GM21515 (cell line): ENCODE results near the gene TALDO1.

Experiments
- ATAC-seq: cut with Tn5 transposase; IDR thresholded peaks from one replicate; pipeline ENCODE4 v1.9.1; 2021; ENCODE audit not compliant: unreplicated experiment

The TALDO1 gene

DNA sequence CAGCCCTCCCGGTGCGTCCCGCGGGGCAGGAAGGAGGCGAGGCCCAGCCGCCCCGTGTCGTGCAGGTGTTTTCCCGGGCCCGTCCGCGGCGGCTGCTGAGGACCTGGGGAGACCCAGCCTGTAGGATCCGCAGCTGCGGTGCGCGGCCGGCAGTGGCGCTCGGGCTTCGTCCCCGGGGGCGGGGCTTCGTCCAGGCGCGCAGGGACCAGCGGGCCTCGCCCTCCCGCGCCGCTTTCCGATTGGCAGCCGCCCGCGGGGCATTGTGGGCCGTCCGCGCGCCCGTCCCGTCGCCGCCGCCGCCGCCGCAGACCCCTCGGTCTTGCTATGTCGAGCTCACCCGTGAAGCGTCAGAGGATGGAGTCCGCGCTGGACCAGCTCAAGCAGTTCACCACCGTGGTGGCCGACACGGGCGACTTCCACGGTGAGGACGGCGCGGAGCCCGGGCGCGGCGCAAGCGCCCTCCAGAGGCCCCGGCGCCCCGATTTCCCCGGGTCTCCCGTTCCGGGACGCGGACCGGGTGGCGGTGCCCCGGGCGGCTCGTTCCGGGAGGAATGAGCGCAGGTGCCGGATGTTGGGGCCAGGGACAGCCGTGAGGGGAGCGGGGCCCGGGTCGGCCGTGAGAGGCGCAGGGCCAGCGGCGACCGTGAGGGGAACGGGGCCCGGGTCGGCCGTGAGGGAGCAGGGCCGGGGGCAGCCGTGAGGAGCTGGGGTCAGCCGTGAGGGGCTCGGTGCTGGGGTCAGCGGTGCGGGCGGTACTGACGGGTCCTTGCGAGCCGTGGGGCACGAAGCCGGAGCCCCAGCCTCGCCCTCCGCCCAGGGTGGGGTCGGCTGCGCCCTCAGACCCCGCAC, at the start of gene TALDO1:
TALDO1 (plus strand) TSS at position 307 of the 849 bp plus-strand sequence; CDS start at position 325, 18 bp downstream.
- peak; percentile 91 for ATAC-seq

DNA sequence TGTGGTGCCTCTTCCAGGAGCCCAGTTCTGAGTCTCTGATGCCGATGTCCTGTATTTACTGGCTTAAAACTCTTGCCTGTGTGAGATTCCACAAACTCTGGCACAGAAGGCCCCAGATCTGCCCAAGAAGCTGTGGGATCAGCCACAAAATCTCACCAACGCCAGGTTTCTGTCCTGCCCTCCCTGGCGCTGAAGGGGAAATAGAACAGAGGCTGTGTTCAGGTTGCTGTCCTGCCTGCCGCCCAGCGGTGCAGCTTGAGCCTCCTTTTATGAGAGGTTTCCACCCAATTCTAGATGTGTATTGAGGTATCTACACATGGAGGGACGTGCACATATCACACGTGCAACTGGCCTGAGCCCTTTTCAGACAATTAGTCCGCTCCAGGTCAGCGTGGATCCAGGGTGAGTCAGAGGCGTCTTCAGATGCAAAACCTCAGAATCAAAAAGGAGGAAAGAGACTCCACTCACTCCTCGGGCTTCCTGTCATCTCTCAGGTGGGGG, 49.4 kb upstream of the TALDO1 start:
- ATAC-seq, result no peak

DNA sequence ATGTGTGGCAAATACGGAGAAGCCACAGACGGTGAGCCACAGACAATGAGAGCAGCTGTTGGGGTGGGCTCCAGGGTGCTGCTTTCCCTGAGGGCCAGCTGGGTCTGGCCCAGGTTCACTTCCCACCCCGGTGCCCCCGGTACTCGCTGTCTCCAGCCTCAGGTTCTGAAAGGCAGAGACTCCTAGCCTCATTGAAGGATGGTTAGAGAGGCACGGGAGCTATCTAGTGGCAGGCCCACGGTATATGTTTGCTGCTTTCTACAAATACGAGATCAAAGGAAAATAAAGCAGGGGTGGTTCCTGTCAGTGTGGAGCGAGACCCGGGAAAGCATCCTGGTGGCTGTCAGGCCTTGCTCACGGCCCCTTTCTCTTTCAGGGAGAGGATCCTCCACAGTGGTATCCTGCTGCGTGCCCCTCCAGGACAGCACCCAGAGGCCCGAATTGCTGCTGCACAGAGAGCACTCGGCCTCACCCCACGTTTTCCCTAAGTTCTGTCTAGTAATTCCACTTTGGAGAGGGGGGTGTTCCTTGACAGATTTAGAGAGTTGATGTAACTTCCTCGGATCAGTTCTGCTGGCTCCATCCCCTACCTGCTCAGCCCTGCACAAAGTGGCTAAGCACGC, 48.7 kb upstream of the TALDO1 start:
- no peak for ATAC-seq

DNA sequence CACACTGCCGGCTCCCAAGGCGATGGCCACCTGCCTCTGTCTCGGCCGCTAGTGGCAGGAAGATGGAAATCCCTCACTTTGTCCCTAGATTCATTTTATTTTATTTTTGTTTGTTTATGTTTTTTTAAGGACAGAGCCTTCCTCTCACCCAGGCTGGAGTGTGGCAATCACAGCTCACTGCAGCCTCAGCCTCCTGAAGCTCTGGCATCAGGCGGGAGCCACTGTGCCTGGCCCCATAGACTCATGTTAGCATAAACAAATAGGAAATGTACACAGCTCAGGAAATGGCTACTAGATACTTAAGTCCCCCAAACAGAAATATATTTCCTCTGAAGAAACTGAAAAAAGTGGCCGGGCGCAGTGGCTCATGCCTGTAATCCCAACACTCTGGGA, 48.2 kb upstream of the TALDO1 start:
- ATAC-seq, result no peak

DNA sequence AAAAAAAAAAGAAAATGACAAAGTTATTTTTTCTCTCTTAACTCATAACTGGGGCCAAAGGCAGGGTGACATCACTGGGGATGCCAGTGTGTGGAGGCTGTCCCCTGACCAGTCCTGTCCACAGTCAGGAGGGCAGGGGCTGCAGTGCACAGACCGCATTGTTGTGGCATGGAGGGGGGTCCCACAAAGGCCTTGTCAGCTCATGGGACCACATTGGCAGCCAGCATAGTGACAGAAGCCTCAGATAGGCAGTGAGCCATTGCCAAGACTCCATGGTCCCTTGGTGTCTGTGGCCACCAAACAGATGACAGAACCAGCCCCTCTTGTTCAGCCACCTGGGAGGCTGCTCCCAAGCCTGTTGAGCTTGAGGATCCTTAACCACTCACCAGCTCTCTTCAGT, 47.5 kb upstream of the TALDO1 start:
- no peak for ATAC-seq

DNA sequence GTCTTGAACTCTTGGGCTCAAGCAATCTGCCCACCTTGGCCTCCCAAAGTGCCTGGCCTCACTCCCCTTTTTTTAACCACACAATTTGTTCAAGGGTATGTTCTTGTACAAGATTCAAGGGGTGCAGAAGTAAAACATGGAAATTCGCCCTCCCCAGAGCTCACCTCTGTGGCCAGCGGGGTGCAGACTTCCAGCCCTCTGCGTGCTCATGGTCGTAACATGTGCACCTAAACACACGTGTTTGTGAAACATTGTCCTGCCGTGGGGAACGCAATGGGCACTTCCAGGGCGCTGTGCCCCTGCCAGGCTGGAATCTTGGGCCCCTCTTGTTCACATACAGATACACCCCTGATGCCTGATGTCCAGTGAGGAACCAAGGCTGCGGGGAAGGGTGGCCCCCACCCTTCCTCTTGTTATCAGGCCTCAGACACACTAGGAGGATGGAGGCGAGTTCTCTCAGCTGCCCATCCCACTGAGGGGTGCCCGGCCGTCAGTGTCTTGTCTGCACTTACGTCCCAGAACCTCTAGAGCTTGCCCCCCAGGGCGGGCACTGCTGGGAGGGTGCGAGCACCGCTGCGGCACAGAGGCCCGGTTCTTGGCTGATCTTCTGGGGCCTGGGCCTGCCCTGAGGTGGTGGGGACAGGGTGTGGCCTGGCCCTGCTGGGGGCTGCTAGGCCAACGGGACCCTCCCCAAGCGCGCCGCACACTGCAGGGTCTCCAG, 45.4 kb upstream of the TALDO1 start:
- ATAC-seq, result no peak

DNA sequence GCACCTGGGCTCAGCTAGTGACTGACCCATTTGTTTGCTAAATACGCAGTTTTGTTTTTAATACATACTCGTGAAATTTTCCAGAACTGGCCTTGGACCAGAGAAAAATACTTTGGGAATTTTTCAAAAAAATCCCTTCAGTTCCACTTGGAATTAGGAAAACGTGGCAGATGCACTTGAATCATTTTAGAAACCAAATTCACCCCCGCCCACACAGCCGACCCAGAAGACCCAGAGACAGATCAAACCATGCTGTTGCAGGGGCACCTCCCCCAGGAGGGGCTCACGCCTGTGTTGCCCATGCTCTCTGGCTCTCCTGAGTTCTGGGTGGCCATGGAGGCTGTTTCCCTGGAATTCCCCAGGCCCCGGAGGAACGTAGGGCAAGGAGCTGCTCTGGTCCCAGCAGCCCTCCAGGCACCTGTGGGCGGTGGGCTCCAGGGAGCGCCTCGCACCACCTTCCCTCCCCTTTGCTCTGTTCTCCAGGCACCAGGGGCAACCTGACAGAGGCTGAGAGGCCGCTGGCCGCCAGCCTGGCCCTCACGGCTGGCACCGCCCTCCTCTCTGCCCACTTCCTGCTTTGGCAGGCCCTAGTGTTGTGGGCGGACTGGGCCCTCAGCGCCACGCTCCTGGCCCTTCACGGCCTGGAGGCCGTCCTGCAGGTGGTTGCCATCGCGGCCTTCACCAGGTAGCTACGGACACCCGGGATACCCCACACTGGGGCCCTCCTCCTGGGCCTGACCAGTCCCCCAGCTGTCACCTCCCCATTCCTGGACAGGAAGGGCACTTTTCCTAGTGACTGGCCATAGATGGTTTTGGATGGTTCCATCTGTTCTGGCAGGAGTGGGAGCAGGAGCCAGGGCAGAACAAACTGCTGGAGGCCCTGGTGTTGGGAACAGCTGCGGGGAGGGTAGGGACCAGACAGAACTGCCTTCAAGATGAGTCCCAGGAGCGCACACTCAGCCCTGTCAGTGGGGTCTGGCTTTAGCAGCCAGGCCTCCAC, 44.5 kb upstream of the TALDO1 start:
- ATAC-seq, result no peak

DNA sequence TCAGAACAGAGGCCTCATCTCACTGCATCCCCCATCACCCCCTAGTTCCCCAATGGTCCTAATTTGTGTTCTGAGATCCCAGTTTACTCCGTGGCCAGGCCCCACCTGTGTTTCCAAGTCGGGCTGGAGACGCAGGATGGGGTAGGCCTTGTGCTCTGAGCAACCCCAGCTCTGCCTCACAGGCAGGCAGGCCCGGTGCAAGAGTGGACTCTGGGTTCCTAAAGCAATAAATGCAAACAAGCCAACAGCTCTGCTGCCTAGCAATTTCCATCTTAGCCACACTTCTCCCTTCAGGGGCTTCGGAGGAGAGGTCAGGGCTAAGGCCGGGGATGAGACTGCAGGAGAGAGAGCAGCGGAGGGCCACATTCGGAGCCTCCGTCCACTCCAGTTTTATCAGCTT, 43.8 kb upstream of the TALDO1 start:
- ATAC-seq, result no peak

DNA sequence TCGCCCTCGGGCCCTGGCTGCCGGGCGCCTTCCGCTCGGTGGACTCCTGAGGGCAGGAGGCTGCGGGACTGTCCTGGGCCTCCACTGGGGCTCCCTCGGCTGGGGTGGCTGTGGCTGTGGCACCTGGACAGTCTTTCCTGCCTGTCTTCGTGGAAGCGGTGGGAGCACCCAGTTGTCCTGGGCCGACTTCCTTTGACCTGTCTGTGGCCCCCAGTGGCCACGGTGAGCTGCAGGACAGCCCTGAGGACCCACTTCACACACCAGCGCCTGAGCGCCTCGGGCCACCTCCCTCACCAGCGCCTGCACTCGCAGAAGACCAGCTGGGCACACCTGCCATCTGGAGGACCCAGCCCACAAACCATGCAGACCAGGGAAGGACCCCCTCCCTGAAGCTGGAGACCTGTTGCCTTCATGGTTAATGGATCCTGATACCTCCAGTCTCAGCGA, 43.0 kb upstream of the TALDO1 start:
- no peak for ATAC-seq

DNA sequence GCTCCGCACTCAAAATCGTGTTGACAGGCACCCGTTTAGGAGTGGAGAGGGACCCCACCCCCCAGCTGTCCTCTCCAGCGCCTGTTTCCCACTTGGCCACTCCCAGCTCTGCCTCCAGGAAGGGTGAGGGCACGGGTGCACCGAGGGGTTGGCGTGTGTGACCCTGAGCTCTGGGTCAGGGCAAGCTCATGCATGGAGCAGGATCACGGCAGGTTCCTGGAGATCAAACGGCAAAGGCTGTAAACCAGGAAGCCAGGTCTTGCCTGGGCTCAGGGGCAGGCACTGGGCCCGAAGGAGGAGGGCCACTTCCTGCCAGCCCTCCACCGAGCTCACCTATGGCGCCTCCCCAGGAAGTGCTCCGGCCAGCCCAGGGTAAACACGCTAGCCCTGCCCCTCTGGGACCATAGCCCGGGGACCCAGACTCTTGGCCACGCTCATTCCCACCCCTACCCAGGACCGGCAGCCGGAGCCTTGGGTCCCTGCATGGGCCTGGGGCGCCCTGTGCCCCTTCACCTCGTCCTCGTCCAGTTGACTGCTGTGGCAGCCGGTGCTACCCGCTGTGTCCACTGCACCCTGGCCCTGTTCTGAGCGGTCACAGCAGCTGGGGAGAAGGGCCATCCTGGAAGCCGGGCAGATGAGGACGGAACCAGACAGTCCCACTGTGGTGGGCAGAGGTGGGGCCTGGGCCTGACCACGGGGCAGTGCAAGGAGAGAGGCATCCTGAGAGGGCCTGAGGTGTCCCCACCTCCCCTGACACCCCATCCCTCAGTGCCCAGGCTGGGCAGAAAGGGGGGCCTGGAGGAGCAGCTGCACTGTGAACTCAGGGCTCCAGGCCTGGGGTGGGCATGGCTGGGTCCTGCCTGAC, 42.3 kb upstream of the TALDO1 start:
- no peak for ATAC-seq

DNA sequence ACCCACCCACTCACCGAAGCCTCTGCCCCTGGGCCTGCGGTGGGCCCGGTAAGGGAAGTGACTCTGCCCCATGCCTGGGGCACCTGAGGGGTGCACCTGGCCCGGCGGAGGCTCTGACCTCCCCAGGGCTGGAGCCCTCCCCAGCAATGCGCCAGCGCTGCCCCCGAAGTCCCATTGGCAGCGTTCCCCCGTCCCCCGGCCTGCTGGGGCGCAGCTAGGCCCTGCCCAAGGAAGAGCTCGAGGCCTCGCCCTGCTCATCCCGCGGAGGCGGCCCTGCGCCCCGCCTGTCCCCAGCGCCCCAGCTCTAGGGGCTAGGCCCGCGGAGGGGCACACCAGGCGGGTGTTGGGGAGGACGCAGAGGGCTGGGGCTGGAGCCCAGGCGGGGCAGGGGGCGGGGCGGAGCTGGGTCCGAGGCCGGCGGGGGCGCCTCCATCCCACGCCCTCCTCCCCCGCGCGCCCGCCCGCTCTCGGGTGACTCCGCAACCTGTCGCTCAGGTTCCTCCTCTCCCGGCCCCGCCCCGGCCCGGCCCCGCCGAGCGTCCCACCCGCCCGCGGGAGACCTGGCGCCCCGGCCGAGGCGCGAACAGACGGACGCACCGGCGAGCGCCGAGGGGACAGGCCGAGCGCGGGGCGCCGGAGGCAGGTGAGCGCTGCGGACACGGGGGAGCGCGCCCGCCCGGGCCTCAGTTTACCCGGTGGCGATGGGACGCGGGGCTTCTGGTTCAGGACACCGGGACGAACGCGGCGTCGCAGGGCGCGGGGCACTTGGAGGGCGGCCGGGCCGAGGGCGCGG, 41.4 kb upstream of the TALDO1 start, which contains the start of gene EPS8L2:
EPS8L2 (plus strand) TSS at position 586 of the 793 bp plus-strand sequence. CDS start 3,177 bp downstream, outside the sequence.
- no peak for ATAC-seq

DNA sequence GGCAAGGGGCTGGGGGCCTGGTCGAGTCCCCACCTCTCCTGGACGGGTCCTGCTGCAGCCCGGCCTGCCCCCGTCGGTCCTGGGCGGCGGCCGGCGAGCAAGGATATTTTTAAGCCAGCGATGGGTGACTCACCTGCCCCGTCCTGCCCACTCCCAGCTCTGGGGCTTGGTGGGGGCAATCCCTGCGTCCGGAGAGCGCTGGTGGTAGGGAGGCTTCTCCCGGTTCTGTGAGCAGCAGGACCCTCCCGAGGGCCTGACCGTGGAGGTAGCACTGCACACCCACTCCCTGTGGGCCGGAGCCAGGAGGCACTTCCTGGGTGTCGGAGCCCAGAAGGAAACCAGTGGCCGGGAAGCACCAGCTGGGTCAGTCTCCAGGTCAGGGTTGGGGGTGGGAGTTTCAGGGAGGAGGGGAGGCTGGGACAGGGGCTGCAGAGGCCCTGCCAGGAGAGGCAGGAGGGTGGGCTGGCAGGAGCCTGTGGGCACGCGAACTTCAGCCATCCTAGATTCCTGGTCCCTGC, 40.8 kb upstream of the TALDO1 start:
- ATAC-seq, result no peak

DNA sequence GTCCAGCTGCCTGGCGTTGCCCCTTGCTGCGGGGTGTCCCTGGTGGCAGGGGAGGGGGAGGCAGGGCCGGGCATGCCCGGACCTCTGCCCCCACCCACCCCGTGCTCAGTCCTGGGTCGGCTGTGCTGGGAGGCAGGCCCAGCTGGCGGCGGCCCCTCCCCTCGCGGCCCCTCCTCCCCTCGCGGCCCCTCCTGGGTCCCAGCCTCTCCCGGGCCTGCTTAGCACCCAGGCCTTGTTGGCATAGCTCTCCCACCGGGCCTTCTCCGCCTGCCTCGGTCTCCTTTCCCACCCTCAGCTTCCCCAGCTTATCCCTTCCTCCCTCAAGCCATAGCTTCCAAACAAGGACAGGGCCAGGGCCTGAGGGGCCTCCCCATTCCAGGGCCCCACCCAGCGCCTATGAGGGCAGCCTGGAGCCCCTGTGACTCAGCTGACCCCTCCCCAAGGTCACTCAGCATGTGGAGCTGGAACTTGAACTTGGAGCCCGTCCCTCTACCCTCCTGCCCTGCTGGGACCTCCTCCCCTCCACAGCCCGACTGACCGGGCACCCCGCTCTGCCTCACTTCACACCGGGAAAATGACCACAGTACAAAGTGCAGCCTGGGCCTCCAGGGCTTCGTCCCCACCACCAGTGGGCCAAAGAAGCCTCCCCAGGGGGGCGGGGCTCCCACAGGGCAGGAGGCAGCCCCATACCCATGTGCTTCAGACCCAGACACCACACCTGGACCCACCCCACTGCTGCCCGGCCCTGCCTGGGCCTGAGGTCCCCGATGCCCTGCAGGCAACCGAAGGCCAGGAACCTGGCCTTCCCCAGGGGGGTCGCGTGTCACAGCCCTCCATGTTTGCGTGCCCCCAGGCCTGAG, 40.1 kb upstream of the TALDO1 start:
- no peak for ATAC-seq

DNA sequence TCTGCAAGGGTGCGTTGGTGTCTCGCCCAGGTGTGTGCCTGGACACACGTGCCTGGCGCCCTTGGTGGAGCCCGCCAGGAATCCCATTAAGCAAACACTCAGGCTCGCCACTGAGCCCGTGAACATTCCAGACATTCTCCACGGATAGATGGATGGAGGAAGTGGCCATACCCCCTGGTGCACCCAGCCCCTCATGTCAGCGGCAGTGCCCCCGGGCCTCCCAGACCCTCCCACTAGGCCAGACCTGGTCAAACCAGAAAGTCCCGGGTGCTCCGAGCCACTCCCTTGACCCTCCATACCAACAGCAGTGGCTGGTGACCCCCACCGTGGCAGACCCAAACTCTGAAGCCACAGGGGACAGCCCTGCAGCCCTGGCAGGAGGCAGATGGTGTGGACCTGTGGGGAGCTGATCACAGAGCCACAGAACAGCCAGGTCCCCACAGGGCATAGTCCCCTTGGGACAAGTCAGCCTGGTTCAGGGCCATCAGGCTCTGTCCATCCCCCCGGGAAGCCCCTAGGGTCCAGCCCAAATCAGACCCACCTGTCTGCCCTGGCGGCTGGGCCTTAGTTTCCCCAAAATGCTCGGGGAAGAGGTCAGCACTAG, 39.3 kb upstream of the TALDO1 start:
- ATAC-seq, result no peak

DNA sequence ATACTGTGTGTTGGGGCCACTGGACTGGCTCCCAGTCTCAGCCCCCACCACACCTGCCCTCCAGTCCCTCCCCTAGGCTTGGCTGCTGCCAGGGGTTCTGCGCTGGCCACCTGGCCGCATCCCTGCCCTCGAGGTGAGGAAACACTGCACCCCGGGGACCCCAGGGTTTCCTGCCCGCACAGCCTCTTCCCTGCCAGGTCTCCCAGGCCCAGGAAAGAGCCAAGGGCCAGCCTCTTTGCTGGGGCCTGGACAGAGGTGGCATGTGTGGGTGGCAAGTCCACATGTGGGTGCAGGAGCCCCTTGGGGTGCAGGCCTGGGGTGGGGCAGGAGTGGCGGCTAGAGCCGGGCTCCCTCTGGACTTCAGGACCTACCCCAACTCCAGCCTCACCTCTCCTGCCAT, 38.8 kb upstream of the TALDO1 start:
- no peak for ATAC-seq

DNA sequence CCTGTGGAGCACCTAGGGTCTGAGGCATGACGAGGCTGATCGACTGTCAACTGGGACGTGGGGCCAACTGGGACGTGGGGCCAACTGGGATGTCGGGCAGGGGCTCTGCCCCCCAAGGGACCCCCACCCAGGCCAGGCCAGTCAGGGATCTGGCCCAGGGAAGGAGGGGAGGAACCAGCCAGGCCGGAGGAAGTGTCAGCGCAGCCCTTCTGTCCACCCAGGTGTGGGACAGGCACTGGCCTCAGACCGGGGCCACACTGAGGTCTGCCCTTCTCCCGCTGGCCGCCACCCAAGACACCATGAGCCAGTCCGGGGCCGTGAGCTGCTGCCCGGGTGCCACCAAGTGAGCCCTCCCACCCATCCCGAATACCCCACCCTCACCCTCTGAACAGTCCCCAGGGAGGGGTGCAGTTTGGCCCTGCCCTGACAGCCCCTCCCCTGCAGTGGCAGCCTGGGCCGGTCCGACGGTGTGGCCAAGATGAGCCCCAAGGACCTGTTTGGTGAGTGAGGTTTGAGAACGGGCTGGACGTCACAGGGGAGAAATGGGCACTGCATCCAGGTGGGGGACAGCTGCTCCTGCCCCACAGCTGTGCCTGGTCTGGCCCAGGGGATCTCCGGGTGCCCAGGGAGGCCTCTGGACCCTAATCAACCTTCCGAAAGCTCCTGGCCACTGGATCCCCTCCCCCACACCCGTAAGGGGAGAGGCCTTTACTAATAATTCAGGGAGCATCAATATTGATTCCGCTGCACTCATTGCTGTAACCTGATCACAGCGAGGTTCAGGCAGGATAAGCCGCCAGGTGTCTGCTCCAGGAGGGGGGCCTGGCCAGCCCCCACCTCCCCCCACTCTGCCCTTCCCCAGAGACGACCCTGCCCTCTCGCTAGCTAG, 37.9 kb upstream of the TALDO1 start:
- ATAC-seq, result no peak
